Colonic mucosa (tissue), 4 donors: ENCODE results near the gene KATNBL1. TPM values are rescaled to one million over a fixed set of nuclear protein-coding genes. Genes with fewer than 3 reads are reported as not detected.
"Not testable (repeated sequence)": the region's sequence is repeated elsewhere in the genome, so short reads cannot be mapped to it uniquely, and the experiment has no call there.

ENCODE experiments used
- DNase-seq: peaks from one replicate; pipeline ENCODE4 v3.0.0-alpha.2; 2020
- H3K27ac ChIP-seq: fragments of 200-600 bp; one replicate; pipeline ENCODE4 v1.8.0; 2021
- H3K27me3 ChIP-seq: fragments of 200-600 bp; one replicate; pipeline ENCODE4 v1.8.0; 2021
- H3K36me3 ChIP-seq: fragments of 200-600 bp; one replicate; pipeline ENCODE4 v1.8.0; 2021
- H3K4me1 ChIP-seq: fragments of 200-600 bp; one replicate; pipeline ENCODE4 v1.8.0; 2021; ENCODE audit warnings: mild to moderate bottlenecking
- H3K4me3 ChIP-seq: fragments of 200-600 bp; one replicate; pipeline ENCODE4 v1.8.0; 2021
- H3K9ac ChIP-seq, 2 donors: one replicate each; pipeline ENCODE4 v1.7.0; 2013; ENCODE audit warnings: control low read depth in 2 of 2, low read depth in 2 of 2, low read length in 2 of 2
- H3K9me3 ChIP-seq: fragments of 200-600 bp; one replicate; pipeline ENCODE4 v1.8.0; 2021
- CTCF ChIP-seq: fragments of 200-600 bp; IDR thresholded peaks from one replicate; pipeline ENCODE4 v1.8.0; 2022; ENCODE audit warnings: antibody characterized with exemption, mild to moderate bottlenecking
- intact Hi-C: fragments of 100-400 bp; cut with DNase I; formaldehyde crosslinking; loops from one replicate; pipeline ENCODE4 v1.14.1; 2022
- total RNA-seq, 2 donors: library from RNA; stranded (reverse); fragmentation: NEBNext Ultra II Directional in 1 of 2; extraction: Animal tissue kit (Norgen Biotek cat#: 25700) in 1 of 2; gene quantifications; one replicate each; pipeline ENCODE4 v1.2.1, GENCODE V29; 2021
- donor health status: healthy.
- donor health status: DM: no; HTN: no; CAD: no.
- donor health status: DM: no; HTN: no; CAD: no.

Gene KATNBL1
- total RNA-seq, 2 donors from 2014 or later: 37.2 to 43.0 TPM

GRCh38 chr15:34122771-34123183, 87.1 kb downstream of the KATNBL1 start:
- DNase-seq: no peak
- Histone ChIP-seq H3K4me1 (no peaks in the 10 kb centered on the region), H3K36me3 (no peaks in the 10 kb centered on the region), H3K9me3 (no peaks in the 10 kb centered on the region), H3K27me3 (no peaks in the 10 kb centered on the region), H3K9ac (no peak overlapping the region), H3K4me3 (no peak overlapping the region), H3K27ac (no peak overlapping the region)
- TF ChIP-seq CTCF: no peak
- intact Hi-C loops: no loop called here

GRCh38 chr15:34121786-34122185, 88.1 kb downstream of the KATNBL1 start:
- H3K27ac ChIP-seq, DNase-seq, H3K36me3 ChIP-seq, H3K4me3 ChIP-seq, H3K4me1 ChIP-seq, intact Hi-C loops, H3K27me3 ChIP-seq, H3K9me3 ChIP-seq, H3K9ac ChIP-seq: not testable (repeated sequence)

- H3K4me3 ChIP-seq, H3K36me3 ChIP-seq, H3K9ac ChIP-seq, H3K27ac ChIP-seq, intact Hi-C loops, H3K9me3 ChIP-seq, DNase-seq, H3K27me3 ChIP-seq, H3K4me1 ChIP-seq: not testable (repeated sequence)
Observed at GRCh38 chr15:34120420-34120819, 89.5 kb downstream of the KATNBL1 start.

- intact Hi-C loops: no loop called here
- H3K36me3 ChIP-seq: no peaks in the 10 kb centered on the region
- no peak for DNase-seq
Observed at GRCh38 chr15:34119291-34119690, 90.6 kb downstream of the KATNBL1 start.

GRCh38 chr15:34116620-34117019, 93.3 kb downstream of the KATNBL1 start:
- H3K36me3 ChIP-seq: no peaks in the 10 kb centered on the region

More at GRCh38 chr15:34119291-34119690, 90.6 kb downstream of the KATNBL1 start:
- Histone ChIP-seq H3K9me3 (no peaks in the 10 kb centered on the region), H3K4me1 (no peaks in the 10 kb centered on the region), H3K9ac (no peak overlapping the region), H3K27me3 (no peaks in the 10 kb centered on the region), H3K4me3 (no peak overlapping the region), H3K27ac (no peak overlapping the region)
- no peak for TF ChIP-seq CTCF

GRCh38 chr15:34114739-34115138, 95.2 kb downstream of the KATNBL1 start:
- H3K27me3 ChIP-seq: no peaks in the 10 kb centered on the region
- no peak overlapping the region for H3K9ac ChIP-seq
- no peak for TF ChIP-seq CTCF
- no peaks in the 10 kb centered on the region for H3K9me3 ChIP-seq
- H3K36me3 ChIP-seq: no peaks in the 10 kb centered on the region
- no peak overlapping the region for H3K4me3 ChIP-seq
- no peaks in the 10 kb centered on the region for H3K4me1 ChIP-seq
- no peak for DNase-seq
- intact Hi-C loops: no loop called here
- H3K27ac ChIP-seq: no peak overlapping the region

More at GRCh38 chr15:34116620-34117019, 93.3 kb downstream of the KATNBL1 start:
- no peak for DNase-seq
- intact Hi-C loops: no loop called here
- no peak for TF ChIP-seq CTCF
- Histone ChIP-seq H3K9ac (no peak overlapping the region), H3K4me1 (no peaks in the 10 kb centered on the region), H3K4me3 (no peak overlapping the region), H3K27ac (no peak overlapping the region), H3K27me3 (no peaks in the 10 kb centered on the region), H3K9me3 (no peaks in the 10 kb centered on the region)

GRCh38 chr15:34114215-34114614, 95.7 kb downstream of the KATNBL1 start:
- H3K36me3 ChIP-seq: no peaks in the 10 kb centered on the region
- no peak overlapping the region for H3K9ac ChIP-seq
- no peak for TF ChIP-seq CTCF
- intact Hi-C loops: no loop called here
- H3K27ac ChIP-seq: no peak overlapping the region
- no peak for DNase-seq
- no peaks in the 10 kb centered on the region for H3K9me3 ChIP-seq
- H3K4me3 ChIP-seq: no peak overlapping the region
- no peaks in the 10 kb centered on the region for H3K4me1 ChIP-seq
- no peaks in the 10 kb centered on the region for H3K27me3 ChIP-seq
